ELF-1 (cell line): ENCODE results near the gene MMP15.
A peak's percentile ranks its signal among the peaks of the same experiment; 100 is the strongest.
"Not testable (repeated sequence)": the region's sequence is repeated elsewhere in the genome, so short reads cannot be mapped to it uniquely, and the experiment has no call there.

Experiments
- DNase-seq: peaks from one replicate; pipeline ENCODE4 v3.0.0-alpha.2; 2016; ENCODE audit warnings: low read depth, low spot score

Gene MMP15

DNA sequence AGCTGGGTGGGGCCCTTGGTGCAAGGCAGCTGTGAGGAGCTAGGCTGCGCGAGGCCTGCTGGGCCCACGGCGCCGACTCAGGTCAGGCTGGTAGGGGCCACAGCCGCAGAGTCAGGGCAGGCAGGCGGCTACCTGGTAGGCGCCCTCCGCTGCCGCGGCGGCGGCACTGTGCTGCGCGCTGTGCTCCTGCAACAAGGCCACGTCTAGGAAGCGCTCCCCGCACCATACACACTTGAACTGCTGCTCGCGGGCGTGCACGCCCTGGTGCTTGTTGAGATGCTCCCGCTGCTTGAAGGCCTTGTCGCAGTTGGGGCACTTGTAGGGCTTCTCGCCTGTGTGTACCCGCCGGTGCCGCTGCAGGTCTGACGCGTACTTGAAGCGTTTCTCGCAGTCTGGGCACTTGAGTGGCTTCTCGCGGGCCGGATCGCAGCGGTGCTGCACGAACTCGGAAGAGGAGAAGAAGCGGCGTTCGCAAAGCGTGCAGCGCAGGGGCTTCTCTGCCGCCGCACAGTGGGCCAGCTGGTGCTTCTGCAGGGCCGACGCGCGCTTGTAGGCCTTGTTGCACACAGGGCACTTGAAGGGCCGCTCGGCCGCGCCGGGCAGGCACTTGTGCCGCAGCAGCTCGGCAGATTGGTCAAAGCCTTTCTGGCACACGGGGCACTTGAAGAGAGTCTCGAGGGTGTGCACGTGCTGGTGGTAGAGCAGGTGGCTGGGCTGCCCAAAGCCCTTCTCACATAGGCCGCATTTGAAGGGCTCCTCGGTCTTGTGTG lies 29.0 kb upstream of the MMP15 start:
- DNase-seq: no peak

DNA sequence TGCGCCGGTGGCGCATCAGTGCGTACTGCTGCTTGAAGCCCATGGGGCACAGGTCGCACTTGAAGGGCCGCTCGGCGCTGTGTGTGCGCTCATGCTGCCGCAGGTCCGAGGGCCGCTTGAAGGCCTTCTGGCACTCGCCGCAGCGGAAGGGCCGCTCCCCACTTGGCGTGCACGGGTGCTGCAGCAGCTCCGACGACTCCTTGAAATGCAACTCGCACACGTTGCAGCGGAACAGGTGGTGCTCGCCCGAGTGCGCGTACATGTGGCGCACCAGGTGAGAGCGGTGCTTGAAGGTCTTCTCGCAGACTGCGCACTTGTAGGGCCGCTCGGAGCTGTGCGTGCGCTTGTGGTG lies 28.4 kb upstream of the MMP15 start:
- DNase-seq: no peak

DNA sequence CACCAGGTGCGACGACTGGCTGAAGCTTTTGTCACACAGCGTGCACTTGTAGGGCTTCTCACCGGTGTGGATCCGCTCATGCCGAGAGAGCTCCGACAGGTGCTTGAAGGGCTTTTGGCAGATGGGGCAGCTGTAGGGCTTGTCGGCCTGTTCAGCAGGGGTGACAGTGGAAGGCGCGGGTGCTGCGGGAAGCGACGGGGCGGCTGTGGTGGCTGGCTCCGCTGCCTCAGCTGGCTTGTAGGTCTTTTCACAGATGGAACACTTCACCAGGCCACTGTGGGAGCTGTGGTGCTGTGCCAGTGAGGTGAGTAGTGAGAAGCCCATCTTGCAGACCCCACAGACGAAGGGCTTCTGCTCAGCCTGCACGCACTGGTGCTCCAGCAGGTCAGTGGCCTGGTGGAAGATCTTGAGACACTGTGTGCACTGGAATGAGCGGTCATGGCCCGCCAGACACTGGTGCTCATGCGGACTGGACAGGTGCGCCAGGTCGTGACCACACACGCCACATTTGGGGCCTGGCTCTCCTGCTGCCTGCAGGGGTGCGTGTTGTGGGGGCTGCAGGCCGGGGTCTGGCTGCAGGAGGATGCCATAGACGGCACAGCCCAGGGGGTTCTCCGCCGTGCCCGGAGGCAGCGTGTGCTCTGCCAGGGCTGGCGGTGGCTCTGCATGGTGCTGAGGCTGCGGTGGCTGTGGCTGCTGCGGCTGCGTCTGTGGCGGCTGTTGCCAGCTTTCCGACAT lies 27.9 kb upstream of the MMP15 start:
- DNase-seq: no peak

DNA sequence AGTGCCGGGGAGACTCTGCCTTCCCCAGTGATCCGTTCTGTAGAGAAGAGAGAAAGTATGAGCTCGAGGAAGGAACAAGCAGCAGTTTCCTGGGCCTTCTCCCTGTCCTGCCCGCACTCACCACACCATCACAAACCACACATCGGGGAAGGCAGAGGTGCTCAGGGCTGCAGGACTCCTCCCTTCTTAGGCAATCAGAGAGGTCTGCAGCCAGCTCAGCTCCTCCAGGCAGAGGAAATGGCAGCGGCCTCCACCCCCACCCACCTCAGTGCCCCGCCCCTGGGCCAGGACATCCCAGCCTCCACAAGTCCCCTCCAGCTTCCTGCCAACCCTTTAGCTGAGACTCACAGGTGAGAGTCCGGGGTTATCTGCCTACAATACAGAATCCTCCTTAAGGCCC lies 27.1 kb upstream of the MMP15 start:
- DNase-seq: peak; percentile 66

DNA sequence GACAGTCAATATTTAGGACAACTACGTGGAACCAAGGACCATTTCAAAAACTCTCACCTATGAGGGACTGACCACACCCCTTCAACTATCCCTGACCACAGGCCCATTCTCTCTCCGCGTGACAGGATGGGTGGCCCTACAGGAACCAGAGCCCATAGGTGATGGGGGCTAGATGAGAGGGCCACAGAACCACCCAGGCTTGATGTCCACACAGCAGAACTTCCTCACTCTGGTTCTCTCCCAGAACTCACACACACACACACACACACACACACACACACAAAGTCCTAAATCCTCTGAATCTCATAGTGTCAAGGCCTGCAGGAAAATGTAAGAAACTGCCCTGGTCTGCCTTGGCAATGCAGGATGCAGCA lies 26.6 kb upstream of the MMP15 start:
- no peak for DNase-seq

DNA sequence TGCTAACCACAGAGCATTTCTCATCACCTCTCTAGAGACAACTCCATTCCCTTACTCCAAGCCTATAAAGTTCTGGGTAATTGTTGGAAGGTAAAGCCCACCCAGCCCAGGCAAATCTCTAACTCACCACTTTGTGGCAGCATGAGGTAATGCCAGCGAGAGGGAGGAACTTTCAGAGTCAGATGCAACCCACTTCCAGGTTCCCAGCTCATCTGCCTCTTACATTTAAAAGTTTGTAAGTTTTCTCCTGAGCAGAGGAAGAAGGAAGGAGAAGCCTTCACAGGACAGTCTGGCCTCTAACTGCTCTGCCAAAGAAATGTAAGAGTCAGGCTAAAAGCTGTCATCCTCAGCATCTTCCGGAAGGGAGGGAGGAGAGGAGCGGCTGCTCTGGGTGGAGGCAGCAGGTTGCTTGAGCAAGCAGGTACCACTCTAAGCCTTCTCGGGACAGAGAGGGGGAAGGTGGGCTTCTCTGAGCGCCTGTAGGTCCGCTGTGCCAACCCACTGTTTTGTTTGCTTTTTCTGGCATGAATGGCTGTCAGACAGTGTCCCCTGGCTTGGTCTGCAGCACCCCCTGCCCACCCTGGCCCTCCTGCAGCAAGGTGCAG lies 26.1 kb upstream of the MMP15 start:
- DNase-seq: no peak

DNA sequence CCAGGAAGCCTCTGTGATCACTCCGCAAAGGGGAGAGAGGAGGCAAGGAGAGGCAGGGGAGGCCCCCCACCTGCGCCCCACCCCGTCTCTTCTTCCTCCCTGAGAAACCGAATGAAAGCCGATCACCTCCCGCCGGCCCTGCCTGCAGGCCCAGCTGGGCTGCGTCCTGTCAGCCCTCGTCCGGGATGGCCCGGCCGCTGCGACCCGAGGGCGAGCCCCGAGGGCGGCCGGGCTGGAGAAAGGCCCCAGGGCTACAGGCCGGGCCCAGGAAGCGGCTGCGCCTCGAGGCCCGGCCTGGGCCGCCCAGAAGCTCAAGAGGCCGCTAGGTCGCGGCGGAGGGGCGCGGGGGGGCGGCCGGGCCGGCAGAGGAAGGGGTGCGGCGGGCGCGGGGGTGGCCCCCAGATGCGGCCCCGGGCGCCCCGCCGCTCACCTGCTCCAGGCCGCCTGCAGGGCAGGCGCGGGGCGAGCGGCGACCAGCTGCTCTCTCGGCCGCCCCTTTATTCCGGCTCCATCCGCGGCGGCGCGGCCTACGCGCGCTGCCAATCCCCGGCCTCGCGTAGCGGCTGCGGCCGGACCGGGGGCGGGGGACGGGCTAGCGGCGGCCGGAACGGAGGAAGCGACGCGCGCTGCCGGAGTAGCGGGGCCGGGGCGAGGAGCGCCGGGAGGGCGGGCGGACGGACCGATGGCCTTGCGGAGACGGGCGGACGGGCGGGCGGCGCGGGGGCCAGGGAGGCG lies 25.4 kb upstream of the MMP15 start, which contains the start of gene ZNF319:
ZNF319 (minus strand) TSS at position 702 of the 735 bp plus-strand sequence. CDS start 2,407 bp downstream, outside the sequence.
- no peak for DNase-seq

DNA sequence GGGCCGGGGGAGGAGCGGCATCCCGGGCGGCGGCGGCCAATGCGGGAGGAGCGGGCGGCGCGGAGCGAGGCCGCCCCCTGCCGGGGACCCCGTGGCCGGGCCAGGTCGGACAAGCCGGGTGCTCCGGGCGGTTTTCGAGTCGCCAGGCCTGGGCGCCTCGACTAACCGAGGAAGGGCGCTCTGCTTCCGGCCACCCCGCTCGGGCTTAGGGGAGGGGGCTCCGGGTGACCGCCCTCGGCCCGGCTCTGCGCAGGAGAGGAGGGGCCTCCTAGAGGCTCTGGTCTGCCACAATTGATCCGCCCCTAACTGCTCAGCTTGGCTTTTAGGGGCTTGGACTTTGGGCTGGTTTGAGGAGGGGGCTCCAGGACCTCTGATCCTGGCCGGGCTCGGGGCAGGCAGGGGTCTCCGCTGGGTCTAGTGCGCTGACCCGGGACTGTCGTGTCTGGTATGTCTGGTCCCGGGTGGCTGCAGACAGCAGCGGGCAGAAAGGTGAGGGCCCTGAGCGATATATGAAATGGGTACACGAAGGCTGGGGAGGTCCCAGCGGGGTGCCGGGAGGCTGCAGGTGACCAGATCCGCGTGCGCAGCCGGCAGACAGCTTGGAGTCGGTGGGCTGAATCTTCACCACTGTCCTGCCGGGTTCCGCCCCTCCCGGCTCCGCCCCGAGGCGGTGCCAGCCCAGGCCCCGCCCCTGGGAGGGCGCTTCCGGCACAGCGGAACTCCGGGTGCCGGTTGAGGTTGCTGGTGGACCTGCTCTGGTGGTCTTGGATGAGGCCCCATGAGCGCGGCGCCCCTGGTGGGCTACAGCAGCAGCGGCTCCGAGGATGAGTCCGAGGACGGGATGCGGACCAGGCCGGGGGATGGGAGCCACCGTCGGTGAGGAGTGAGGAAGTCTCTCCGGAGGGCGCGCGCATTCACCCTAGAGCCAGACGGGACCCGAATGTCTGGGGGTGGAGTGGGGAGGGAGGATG lies 24.6 kb upstream of the MMP15 start, which contains the start of gene USB1:
USB1 (plus strand) TSS at position 702 of the 971 bp plus-strand sequence; CDS start at position 779, 77 bp downstream.
- peak; percentile 96 for DNase-seq

DNA sequence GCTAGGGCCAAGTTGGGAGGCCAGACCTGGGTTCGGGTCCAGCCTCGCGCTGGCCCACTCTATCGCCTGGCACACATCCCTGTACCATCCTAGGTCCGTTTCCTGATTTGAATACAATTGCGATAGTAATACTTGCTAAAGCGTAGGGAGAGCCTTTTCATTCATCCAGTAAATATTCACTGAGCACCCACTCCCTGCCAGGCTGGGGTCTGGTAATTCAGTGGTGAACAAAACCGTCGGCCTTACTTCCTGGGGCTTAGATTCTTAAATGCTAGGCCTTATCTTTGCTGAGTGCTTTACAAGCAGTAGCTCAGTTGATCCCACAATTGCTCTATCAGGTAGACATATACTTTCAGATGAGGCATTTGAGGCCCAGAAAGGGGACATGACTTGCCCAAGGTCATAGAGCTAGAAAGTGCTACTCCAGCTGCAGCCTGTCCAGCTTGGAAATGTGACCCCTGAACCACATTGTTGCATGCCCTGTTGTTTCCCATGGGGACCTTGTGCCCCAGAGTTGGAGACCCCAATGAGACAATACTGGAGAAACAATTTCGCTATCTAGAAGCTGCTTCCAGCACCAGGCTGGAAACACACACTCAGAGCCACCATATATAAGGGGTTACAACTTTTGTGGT lies 23.7 kb upstream of the MMP15 start:
- DNase-seq: no peak

DNA sequence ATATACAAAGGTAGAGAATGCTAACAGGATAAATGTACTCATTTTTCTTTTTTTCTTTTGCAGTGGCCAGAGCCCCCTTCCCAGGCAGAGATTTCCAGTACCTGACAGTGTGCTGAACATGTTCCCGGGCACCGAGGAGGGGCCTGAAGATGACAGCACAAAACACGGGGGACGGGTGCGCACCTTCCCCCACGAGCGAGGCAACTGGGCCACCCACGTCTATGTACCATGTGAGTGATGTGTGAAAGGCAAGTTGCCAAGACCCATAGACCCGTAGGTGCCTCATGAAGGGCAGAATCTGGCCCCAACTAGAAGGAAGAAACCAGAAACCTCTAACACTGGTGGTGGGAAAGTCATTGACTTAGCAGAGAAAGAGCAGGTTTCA lies 23.1 kb upstream of the MMP15 start:
- DNase-seq: no peak

DNA sequence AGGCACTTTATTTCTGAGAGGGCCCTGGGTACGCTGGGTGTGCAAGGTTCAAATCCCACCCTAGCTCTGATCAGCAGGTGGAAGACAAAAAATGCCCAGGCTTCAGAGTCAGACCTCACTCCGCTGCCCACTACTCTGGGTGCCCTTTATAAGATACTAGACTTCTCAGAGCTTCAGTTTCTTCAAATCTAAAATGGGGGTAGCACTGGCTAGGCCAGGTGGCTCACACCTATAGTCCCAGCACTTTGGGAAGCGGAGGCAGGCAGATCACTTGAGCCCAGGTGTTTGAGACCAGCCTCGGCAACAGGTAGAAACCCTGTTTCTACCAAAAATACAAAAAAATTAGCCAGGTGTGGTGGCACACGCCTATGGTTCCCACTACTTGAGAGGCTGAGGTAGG lies 22.6 kb upstream of the MMP15 start:
- DNase-seq: no peak

DNA sequence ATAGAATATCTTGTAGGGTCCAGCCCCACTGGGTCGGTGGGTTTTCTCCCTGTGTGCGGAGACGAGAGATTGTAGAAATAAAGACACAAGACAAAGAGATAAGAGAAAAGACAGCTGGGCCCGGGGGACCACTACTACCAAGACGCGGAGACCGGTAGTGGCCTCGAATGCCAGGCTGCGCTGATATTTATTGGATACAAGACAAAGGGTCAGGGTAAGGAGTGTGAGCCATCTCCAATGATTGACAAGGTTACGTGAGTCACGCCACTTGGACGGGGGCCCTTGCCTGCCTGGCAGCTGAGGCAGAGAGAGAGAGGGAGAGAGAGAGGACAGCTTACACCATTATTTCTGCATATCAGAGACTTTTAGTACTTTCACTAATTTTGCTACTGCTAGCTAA lies 20.8 kb upstream of the MMP15 start:
- DNase-seq: not testable (repeated sequence)

DNA sequence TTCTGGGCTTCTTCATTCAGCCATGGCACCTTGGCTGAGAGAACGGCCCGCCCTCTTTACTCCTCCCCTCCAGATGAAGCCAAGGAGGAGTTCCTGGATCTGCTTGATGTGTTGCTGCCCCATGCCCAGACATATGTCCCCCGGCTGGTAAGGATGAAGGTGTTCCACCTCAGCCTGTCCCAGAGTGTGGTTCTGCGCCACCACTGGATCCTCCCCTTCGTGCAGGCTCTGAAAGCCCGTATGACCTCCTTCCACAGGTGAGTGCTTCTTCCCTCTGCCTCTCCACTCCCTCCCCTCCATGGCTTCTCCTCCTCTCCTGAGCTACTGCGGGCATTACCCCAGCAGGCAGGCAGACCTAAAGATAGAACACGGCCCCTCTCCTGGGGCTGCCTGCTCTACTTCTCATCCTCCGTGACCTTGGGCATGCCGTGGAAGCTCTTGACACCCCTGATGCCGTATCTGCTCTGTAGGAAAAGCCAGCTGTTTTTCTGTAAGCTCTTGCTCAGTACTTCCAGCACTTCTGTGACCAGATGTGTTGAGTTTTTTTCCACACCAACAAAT lies 15.6 kb upstream of the MMP15 start:
- no peak for DNase-seq

DNA sequence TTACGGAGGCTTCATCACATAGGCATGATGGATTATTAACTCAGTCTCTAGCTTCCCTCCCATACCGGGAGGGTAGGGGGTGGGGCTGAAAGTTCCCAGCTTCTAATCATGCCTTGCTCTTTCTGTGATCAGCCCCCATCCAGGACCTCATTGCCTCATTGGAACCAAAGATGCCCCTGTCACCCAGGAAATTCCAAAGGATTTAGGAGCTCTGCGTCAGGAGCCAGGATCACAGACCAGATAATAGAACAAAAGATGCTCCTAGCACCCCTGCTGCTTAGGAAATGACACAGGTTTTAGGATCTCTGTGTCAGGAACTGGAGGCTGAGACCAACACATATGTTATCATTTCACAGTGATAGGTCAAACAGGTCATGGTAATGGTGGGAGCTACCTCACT lies 14.7 kb upstream of the MMP15 start:
- peak; percentile 43 for DNase-seq

DNA sequence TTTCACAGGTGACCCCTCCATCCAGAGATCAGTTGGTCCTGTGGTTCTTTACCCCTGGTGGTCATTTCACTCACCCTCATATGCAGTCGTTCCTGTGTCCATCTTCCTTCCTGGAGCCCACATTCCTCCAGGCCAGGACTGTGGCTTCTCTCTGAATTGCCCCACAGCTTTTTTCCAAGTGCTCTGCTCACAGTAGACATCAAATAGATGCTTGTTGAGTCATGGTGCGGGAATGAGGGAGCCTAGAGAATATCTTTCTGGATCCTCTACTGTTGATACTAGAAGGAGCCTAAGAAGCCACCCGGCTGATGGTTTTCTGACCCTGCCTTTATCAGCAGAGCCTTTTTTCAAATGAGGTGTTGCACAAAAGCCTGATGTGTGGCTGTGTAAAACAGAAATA lies 13.9 kb upstream of the MMP15 start:
- peak; percentile 64 for DNase-seq

DNA sequence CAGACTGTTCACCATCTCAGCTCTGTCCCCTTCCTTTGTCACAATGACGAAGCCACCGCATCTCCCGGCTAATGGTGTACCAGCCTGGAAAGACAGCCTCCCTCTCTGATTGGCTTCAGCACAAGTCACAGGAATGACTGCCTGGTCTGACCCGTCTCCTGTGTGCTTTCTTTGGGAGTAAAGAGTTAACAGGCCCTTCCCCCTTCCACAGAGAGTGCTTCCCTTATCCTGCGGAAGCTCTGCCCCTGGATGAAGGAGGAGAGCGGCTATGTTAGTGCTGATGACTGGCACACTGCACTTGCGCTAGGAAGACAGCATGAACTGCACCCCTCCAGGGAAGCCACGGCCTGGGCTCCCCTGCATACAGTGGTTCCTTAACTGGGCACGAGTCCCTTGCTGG lies 13.1 kb upstream of the MMP15 start:
- DNase-seq: peak; percentile 49

DNA sequence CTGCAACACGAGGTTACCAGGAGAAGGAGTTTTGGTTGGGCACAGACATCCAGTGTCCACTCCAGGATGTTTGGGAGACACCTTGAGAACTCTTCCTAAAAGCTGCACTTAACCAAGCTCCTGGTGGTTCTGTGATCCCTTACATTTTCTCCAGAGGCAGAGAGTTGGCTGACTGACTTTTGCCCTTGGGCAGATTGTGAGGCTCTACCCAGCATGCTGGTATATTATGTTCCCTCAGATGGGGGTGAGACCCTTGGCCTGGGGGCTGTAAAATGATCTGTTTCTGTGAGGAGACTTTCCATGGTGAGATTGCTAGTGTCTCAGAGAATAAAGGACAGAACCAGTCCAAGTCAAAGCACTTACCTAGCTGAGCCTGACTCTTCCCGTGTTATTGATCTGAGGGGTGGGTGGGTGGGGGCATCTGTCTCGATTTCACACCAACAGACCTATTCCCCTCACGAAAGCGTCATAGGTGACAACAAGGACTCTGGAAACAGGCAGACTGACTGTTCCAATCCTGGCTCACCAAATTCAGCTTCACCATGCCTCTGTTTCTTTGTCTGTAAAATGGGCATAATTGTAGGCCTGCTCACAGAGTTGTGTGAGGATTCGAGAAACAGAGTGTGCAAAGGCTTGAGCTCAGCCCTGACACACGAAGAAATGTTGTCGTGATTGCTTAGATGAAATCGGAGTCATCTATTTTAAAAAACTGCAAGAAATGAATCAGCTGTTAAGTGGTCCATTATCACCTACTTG lies 12.2 kb upstream of the MMP15 start:
- peak; percentile 57 for DNase-seq

DNA sequence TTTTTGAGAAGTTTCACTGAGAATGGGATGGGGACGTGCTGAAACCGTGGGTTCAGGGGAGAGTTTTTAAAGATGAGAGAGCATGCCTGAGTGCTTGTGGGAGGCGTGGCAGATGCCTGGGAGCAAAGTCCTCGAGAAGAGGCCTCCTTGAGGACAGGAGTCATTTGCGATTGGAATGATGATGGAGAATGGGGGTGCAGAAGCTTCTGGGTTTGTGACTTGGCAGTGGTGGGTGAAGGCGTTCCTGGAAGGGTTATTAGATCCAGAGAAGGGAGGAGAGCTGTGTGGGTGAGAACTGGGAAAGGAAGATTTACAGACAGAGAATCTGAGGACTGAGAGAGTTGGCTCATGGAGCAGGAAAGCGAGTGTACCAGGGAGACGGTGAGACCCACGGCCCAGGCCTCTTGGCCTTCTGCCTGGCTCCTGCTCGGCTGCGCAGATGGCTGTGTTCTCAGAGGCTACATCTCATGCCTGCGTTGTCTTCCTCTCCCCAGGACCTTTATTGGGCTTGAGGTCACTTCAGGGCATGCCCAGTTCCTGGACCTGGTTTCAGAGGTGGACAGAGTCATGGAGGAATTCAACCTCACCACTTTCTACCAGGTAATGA lies 8.6 kb upstream of the MMP15 start:
- DNase-seq: no peak

DNA sequence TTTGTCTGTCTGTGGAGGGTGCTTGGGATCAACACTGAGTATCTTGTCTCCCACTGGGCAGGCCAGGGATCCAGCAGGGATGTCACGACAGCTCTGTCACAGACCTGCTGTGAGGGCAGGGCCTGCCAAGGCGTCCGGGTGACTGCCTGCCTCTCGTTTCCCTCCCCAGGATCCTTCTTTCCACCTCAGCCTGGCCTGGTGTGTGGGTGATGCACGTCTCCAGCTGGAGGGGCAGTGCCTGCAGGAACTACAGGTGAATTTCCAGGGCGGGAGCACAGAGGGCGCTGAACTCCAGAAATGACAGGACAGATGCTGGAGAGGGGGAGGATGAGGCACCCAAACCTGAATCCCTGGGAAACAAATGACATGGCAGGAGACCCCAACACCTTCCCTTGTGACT lies 6.8 kb upstream of the MMP15 start:
- DNase-seq: peak; percentile 42
